ENCODE data around the gene DENND1B.
"Not testable (repeated sequence)": the region's sequence is repeated elsewhere in the genome, so short reads cannot be mapped to it uniquely, and the experiment has no call there.

DENND1B gene

GRCh38 chr1:197783510-197783948, 8.2 kb upstream of the DENND1B start:
- DNase-seq, result no peak

DNA sequence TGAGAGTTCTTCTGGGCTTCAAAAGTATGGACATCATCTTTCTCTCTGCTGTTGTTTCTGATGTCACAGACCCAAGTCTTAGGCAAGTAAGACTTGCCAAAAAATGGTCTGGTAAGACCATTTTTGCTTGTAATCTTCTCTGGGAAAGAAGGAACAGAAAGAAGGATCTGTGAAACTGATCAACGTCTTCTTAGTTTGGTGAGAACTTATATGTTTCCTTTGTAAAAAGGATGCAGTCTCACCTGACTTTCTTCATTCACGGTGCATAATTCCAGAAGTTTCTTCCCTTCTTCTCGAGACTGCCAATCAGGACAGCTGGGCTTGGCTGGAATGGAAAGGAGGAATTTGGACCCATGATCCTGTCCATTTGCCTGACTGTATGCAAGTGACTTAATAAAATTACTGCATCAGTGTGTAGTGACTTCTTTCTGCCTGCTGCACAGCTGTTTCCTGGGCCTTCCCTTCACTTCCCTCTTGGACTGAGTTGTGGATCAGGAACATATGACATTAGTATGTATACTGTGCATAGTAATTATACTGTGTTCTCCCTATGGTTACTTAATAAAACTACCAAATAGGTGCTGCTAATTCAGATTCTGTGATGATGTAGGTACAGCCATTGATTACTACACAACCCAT, 7.6 kb upstream of the DENND1B start:
- no peak for DNase-seq

DNA sequence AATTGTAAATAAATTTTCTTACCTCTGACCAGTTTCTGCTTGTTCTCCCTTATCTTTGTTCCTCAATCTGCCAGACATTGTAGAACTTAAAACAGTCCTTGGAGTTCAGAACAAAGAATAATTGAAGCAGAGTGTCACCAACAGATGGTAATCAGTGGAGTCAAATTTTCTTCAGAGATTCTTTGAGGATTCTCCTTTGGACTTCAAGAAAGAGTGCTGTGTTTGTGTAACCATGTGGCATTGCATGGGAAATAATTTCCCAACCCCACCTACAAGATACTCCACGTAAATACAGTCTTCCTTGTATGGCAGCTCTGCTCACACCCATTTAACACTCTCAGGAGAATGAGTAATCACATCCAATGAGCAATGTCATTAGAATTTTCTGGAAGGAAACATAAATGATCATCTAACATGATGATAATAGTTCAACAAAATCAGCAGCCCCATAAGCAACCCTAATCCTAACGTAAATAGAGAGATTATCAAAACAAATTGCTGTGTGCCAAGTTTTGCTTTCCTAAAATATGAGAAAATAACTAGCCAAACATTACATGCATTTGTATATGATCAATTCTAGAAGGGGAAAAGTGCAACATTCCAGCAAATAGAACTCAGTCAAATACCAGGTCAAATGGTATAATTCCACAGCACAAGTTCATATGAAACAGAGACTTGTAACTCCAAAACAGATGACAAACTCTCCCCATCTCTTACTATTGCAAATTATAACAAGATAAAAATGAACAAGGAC, 6.9 kb upstream of the DENND1B start:
- DNase-seq, result no peak

- DNase-seq, result no peak
Observed at GRCh38 chr1:197779921-197780320, 4.6 kb upstream of the DENND1B start.

GRCh38 chr1:197778366-197778945, 3.2 kb upstream of the DENND1B start:
- DNase-seq, result no peak

GRCh38 chr1:197776351-197777105, 1.2 kb upstream of the DENND1B start:
- no peak for DNase-seq

GRCh38 chr1:197774466-197775281, 606 bp downstream of the DENND1B start:
- peak; percentile 55 for DNase-seq

- DNase-seq, result no peak
Observed at GRCh38 chr1:197773856-197774255, 1.4 kb downstream of the DENND1B start.

DNA sequence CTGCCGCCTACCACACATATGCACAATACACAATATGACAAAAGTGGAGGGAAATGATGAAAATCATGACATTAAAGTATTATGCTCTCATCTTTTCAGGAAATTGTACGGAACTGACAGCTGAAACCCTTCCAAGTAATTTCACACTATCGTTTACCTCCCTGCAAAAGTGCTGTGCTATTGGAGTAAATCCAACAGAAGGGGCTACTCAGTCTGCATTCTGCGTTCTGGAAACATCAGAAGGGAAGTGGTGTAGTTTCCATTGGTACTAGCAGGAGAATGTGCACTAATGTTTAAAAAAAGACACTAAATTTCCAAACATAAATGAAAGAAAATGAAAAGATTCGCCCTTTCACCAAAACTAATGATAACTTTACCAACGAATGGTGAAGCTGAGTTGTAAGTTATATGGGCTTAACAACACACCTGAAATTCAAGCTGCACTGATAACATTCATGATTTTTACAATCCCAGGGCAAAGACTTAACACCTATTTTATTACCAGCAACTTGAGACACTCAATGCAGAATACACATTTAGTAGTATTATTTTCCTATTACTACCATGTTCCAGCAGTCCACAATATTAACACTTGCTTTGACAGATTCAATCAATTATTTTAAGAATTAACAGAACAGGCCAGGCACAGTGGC, 3.2 kb downstream of the DENND1B start:
- DNase-seq, result no peak

DNA sequence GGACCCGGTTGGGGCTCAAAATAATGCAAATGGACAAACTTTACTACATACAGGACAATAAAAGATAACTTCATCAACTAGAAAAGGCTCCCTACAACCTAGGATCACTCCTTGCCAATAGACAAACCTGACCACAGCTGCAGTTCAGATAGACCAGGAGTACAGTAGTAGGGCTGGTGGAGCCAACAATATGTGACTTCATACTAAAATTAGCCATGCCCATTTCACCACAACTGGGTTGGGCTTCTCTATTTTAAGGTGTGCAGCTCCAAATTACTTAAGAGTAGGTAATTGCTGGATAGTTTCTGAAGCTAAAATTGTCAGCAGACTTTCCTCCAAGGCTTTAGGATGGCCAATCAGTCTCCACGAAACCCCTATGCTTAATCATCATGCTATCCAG, 3.9 kb downstream of the DENND1B start:
- DNase-seq, result no peak

DNA sequence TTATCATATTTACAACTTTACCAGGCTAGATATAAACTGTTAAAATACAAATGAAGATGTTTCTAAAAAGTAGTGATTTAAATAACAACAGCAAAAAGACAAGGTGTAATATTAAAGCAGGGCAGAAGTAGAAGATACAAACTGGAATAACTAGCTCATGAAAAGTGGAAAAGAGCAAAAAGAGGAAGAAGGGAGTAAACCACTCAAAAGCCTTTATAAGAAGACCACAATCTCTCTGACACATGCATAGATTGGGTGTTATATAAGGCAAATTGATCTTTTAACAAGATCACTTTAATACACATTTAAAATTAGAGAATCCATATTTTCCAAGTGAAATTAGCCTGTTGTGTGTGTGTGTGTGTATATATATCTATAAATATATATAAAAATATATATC, 5.0 kb downstream of the DENND1B start:
- DNase-seq, result no peak

DNA sequence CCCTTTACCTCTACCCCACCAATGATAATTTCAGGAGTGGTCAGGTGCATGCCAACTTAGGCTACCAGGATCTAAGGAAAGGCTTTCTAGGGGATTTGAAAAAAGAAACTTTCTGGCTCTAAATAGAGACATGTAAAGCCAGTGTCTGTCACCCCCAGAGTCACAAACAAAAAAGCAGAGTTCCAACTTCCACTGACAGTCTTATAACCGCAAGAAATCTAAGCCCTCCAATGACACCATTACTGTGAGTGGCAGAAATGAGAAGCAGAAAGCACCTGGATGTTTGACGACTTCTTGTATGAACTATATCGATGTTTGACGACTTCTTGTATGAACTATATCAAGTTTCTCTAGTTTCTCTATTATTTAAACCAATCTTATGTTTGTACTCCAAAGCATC, 6.0 kb downstream of the DENND1B start:
- DNase-seq, result no peak

- DNase-seq, result no peak
Observed at GRCh38 chr1:197768014-197768805, 7.1 kb downstream of the DENND1B start.

- no peak for DNase-seq
Observed at GRCh38 chr1:197763769-197764168, 11.5 kb downstream of the DENND1B start.

- no peak for DNase-seq
Observed at GRCh38 chr1:197763307-197763706, 12.0 kb downstream of the DENND1B start.

DNA sequence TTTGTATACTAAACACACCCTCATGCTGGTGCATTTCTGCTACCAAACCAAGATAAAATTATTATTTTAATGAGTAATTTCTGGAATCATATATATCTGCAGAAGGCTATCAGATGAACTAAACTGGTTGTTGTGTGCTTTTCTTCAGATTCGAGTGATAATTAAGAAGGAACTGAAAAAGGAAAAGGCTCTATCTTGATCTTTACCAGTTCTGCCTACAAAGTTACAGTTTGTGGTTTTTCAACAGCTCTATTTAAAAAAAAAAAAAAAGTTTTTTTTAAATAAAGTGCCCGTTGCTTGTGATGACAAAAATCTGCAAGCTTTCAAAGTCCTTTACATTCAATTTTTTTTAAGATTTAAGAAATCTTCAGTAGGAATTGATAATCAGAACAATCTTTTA, 13.6 kb downstream of the DENND1B start:
- DNase-seq, result no peak

- not testable (repeated sequence) for DNase-seq
Observed at GRCh38 chr1:197755553-197755952, 19.7 kb downstream of the DENND1B start.

DNA sequence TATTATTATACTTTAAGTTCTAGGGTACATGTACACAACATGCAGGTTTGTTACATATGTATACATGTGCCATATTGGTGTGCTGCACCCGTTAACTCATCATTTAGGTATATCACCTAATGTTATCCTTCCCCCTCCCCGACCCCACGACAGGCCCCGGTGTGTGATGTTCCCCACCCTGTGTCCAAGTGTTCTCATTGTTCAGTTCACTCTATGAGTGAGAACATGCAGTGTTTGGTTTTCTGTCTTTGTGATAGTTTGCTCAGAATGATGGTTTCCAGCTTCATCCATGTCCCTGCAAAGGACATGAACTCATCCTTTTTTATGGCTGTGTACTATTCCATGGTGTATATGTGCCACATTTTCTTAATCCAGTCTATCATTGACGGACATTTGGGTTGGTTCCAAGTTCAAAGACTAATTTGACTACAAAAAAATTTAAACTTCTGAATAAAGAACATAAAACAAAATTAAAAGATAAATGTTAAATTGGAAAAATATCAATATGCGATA, 22.6 kb downstream of the DENND1B start:
- not testable (repeated sequence) for DNase-seq

- no peak for DNase-seq
Observed at GRCh38 chr1:197750366-197750765, 24.9 kb downstream of the DENND1B start.

DNA sequence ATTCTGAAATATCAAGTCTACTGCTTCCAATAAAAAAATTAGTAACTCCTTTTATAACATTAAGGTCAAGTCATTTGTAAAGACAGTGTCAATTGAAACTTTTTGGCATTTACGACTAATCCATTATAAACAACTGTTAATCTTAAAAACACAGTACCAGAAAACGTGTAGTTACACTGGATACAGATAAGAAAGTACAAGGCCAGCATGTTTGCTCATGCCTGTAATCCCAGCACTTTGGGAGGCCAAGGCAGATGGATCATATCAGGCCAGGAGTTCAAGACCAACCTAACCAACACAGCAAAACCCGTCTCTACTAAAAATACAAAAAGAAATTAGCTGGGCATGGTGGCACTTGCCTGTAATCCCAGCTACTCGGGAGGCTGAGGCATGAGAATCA, 29.4 kb downstream of the DENND1B start:
- no peak for DNase-seq

DNA sequence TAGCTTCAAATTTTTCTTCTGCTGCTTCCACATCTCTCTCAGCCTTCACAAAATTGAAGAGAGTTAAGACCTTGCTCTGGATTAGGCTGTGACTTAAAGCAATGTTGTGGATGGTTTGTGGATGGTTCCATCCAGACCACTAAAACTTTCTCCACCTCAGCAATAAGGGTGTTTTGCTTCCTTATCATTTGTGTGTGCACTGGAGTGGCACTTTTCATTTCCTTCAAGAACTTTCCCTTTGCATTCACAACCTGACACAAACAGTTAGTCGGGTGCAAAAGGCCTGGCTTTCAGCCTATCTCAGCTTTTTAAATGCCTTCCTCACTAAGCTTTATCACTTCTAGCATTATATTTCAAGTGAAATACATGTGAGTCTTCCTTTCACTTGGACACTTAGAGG, 30.3 kb downstream of the DENND1B start:
- no peak for DNase-seq

Measured in COR-L47 (cell line).